Keratinocyte (primary cell): ENCODE measurements around the gene CDKL5. TPM values are rescaled to one million over a fixed set of nuclear protein-coding genes. Genes with fewer than 3 reads are reported as not detected.

Source experiments
- DNase-seq: peaks from one replicate; pipeline ENCODE4 v3.0.0-alpha.2; 2011; ENCODE audit warnings: low read depth, missing footprints, low spot score
- FAIRE-seq: peaks from 2 replicates; lab custom pipeline; 2011; peaks lifted over from hg19 to GRCh38; lab: Jason Lieb, UNC
- H2AFZ ChIP-seq: 2 replicates; pipeline ENCODE4 v1.6.0; 2012; ENCODE audit warnings: low read length, control low read depth, inconsistent platforms; ENCODE audit not compliant: control insufficient read depth
- H3K27ac ChIP-seq: 2 replicates; pipeline ENCODE4 v1.5.1; 2011; ENCODE audit warnings: low read length; ENCODE audit not compliant: control insufficient read depth, insufficient read depth
- H3K27me3 ChIP-seq: 3 replicates; pipeline ENCODE4 v1.6.0; 2011; ENCODE audit warnings: low read length; ENCODE audit not compliant: control insufficient read depth, insufficient read depth; ENCODE audit errors: extremely low read depth
- H3K36me3 ChIP-seq, 2 experiments: 2 replicates in 1 of 2; 3 replicates in 1 of 2; pipeline ENCODE4 v1.5.1; 2011; ENCODE audit warnings: low read length in 2 of 2, mild to moderate bottlenecking in 1 of 2; ENCODE audit not compliant: control insufficient read depth in 2 of 2, insufficient read depth in 2 of 2; ENCODE audit errors: extremely low read depth in 1 of 2
- H3K4me1 ChIP-seq: 3 replicates; pipeline ENCODE4 v1.5.1; 2011; ENCODE audit warnings: low read length; ENCODE audit not compliant: control insufficient read depth, insufficient read depth; ENCODE audit errors: extremely low read depth
- H3K4me2 ChIP-seq: 3 replicates; pipeline ENCODE4 v1.6.0; 2011; ENCODE audit warnings: low read depth, low read length; ENCODE audit not compliant: control insufficient read depth, insufficient read depth; ENCODE audit errors: extremely low read depth
- H3K4me3 ChIP-seq, 3 experiments: fragments of 200-600 bp in 1 of 3; sonication (generic) in 1 of 3; 2 replicates in 2 of 3; 3 replicates in 1 of 3; pipeline ENCODE4 v1.5.1; 2011 to 2016; ENCODE audit warnings: low read length in 3 of 3, mild to moderate bottlenecking in 3 of 3, control low read depth in 2 of 3, inconsistent platforms in 1 of 3, low read depth in 1 of 3, mixed read lengths in 1 of 3, mixed run types in 1 of 3, moderate library complexity in 1 of 3; ENCODE audit not compliant: control insufficient read depth in 2 of 3, insufficient read depth in 2 of 3; ENCODE audit errors: extremely low read depth in 1 of 3
- H3K79me2 ChIP-seq: 2 replicates; pipeline ENCODE4 v1.6.0; 2012; ENCODE audit warnings: low read length; ENCODE audit not compliant: control insufficient read depth, insufficient read depth
- H3K9ac ChIP-seq: 3 replicates; pipeline ENCODE4 v1.6.0; 2011; ENCODE audit warnings: low read length; ENCODE audit not compliant: control insufficient read depth, insufficient read depth; ENCODE audit errors: extremely low read depth
- H3K9me1 ChIP-seq: 3 replicates; pipeline ENCODE4 v1.6.0; 2011; ENCODE audit warnings: low read length; ENCODE audit not compliant: control insufficient read depth, insufficient read depth; ENCODE audit errors: extremely low read depth
- H3K9me3 ChIP-seq: 2 replicates; pipeline ENCODE4 v1.5.1; 2012; ENCODE audit warnings: low read depth, low read length; ENCODE audit not compliant: control insufficient read depth
- H4K20me1 ChIP-seq: 3 replicates; pipeline ENCODE4 v1.6.0; 2011; ENCODE audit warnings: low read length; ENCODE audit not compliant: control insufficient read depth, insufficient read depth; ENCODE audit errors: extremely low read depth
- EZH2 ChIP-seq: IDR thresholded peaks from one replicate; pipeline ENCODE4 v1.6.1; 2012; ENCODE audit warnings: inconsistent platforms, mild to moderate bottlenecking, low read length, moderate library complexity
- dilution Hi-C: fragments of 300-500 bp; cut with MboI; formaldehyde crosslinking; loops from one replicate; pipeline ENCODE4 v1.7.0; 2020; ENCODE audit warnings: low sequenced_read_pairs; ENCODE audit not compliant: extremely low pct_ligation_motif_present
- polyA plus RNA-seq, 5 experiments: library from polyadenylated mRNA; depleted of rRNA in 3 of 5; stranded (reverse) in 3 of 5; stranded (forward) in 1 of 5; unstranded in 1 of 5; fragments of >200 nt; gene quantifications; 1 replicate in 1 of 5; 2 replicates in 3 of 5; 3 replicates in 1 of 5; pipeline versions ENCODE4 v1.2.1 to v1.2.3, GENCODE V29; 2011 to 2012; ENCODE audit warnings: missing spikeins in 2 of 5, low read depth in 1 of 5, low replicate concordance in 1 of 5
- TF ChIP-seq, protein P1 (sequence below), 3 experiments: IDR thresholded peaks in 1 of 3; conservative IDR thresholded peaks in 1 of 3; optimal IDR thresholded peaks in 1 of 3; 2 replicates in 2 of 3; 3 replicates in 1 of 3; pipeline versions ENCODE3 to v1.5.1; 2011; ENCODE audit warnings: low read length in 3 of 3, mild to moderate bottlenecking in 3 of 3, moderate library complexity in 2 of 3, control low read depth in 1 of 3, inconsistent platforms in 1 of 3; ENCODE audit not compliant: insufficient read depth in 2 of 3; ENCODE audit errors: extremely low read depth in 1 of 3

Gene CDKL5
- polyA plus RNA-seq, 1 donor (not counting 4 experiments of a cell fraction or from before 2014, with no cell fraction given) = 3.4 TPM

DNA sequence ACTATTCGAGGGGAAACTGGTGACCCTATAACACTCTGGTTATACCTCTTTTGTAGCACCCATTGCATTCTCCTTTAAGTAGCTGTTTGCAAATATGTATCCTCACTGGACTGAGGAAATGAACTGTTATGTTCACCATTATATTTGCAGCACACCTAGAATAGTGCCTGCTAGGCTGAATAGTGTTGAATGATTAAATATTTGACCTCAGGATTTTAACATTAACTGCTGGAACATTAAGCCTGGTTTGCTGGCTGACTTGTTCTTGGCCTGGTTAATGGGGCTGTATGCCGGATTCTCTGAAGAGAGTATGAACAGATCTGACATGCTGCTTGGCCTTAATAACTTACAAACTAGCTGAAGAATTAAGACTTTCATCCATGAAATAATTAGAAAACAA lies 166.4 kb downstream of the CDKL5 start:
- dilution Hi-C loops = no loop called here
- Histone ChIP-seq H3K9me3 (no peaks in the 10 kb centered on the region), H3K4me1 (no peaks in the 10 kb centered on the region), H4K20me1 (no peaks in the 10 kb centered on the region), H3K4me3 (no peak overlapping the region), H3K27me3 (no peaks in the 10 kb centered on the region), H2AFZ (no peak overlapping the region), H3K79me2 (no peaks in the 10 kb centered on the region), H3K36me3 (no peaks in the 10 kb centered on the region), H3K9ac (no peak overlapping the region), H3K27ac (no peak overlapping the region), H3K4me2 (no peak overlapping the region), H3K9me1 (no peaks in the 10 kb centered on the region)
- DNase-seq = no peak
- no peak for TF ChIP-seq EZH2
- TF ChIP-seq, protein P1, sequence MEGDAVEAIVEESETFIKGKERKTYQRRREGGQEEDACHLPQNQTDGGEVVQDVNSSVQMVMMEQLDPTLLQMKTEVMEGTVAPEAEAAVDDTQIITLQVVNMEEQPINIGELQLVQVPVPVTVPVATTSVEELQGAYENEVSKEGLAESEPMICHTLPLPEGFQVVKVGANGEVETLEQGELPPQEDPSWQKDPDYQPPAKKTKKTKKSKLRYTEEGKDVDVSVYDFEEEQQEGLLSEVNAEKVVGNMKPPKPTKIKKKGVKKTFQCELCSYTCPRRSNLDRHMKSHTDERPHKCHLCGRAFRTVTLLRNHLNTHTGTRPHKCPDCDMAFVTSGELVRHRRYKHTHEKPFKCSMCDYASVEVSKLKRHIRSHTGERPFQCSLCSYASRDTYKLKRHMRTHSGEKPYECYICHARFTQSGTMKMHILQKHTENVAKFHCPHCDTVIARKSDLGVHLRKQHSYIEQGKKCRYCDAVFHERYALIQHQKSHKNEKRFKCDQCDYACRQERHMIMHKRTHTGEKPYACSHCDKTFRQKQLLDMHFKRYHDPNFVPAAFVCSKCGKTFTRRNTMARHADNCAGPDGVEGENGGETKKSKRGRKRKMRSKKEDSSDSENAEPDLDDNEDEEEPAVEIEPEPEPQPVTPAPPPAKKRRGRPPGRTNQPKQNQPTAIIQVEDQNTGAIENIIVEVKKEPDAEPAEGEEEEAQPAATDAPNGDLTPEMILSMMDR (optimal IDR thresholded peaks at IDR 0.05 in 1 of 3, IDR thresholded peaks at IDR 0.05 in 1 of 3, conservative IDR thresholded peaks at IDR 0.05 in 1 of 3; ENCODE audit: extremely low read depth in 1 of 3, insufficient read depth in 2 of 3, low read length in 3 of 3) = no peak
- FAIRE-seq = no peak

DNA sequence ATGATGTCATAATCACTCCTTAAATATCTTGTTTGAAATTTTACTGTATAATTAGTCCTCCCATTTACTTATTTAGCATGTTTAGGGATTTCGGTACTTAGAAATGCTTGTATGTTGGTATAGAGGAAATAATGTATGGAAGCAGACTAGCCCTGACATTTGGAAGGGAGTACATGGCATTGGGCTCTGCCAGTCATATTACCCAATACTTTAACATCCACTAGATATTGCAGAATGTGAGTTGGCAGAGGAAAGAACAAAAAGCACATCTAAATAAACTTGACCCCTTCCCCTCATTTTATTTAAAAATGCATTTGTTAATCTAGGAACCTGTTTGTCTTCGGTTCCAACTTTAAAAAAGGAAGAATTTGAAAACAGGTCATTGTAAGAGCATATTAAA lies 168.7 kb downstream of the CDKL5 start:
- Histone ChIP-seq H3K4me2 (no peak overlapping the region), H3K27me3 (no peaks in the 10 kb centered on the region), H3K4me3 (no peak overlapping the region), H3K27ac (no peak overlapping the region), H3K9ac (no peak overlapping the region), H3K9me3 (no peaks in the 10 kb centered on the region), H3K79me2 (no peaks in the 10 kb centered on the region), H3K4me1 (no peaks in the 10 kb centered on the region), H4K20me1 (no peaks in the 10 kb centered on the region), H3K9me1 (no peaks in the 10 kb centered on the region), H2AFZ (no peak overlapping the region), H3K36me3 (no peaks in the 10 kb centered on the region)
- TF ChIP-seq, protein P1 (optimal IDR thresholded peaks at IDR 0.05 in 1 of 3, IDR thresholded peaks at IDR 0.05 in 1 of 3, conservative IDR thresholded peaks at IDR 0.05 in 1 of 3; ENCODE audit: extremely low read depth in 1 of 3, insufficient read depth in 2 of 3, low read length in 3 of 3) = no peak
- no peak for TF ChIP-seq EZH2
- dilution Hi-C loops = no loop called here
- DNase-seq = no peak
- no peak for FAIRE-seq
